ENCODE data around the gene ENOX2. TPM values are rescaled to one million over a fixed set of nuclear protein-coding genes. Genes with fewer than 3 reads are reported as not detected.
"Not testable (repeated sequence)": the region's sequence is repeated elsewhere in the genome, so short reads cannot be mapped to it uniquely, and the experiment has no call there.

ENOX2 gene
- polyA plus RNA-seq, 1 donor from 2014 or later, result 48.7 TPM

- no peaks in the 10 kb centered on the region for H3K79me2 ChIP-seq (replicated peaks; ENCODE audit: insufficient read depth, low read length)
- no peak overlapping the region for H3K27ac ChIP-seq (ENCODE audit: low read length)
- H3K9ac ChIP-seq (ENCODE audit: low read length), result no peak overlapping the region
- H3K36me3 ChIP-seq (ENCODE audit: insufficient read depth, low read length), result no peaks in the 10 kb centered on the region
- H3K9me3 ChIP-seq (ENCODE audit: low read length), result no peaks in the 10 kb centered on the region
- H3F3A ChIP-seq (ENCODE audit: insufficient read depth, low read length, poor library complexity, severe bottlenecking), result no peaks in the 10 kb centered on the region
- no peak for TF ChIP-seq TAF1 (IDR thresholded peaks at IDR 0.05; ENCODE audit: low read depth)
- TF ChIP-seq MXI1 (conservative IDR thresholded peaks at IDR 0.05; ENCODE audit: poor library complexity, severe bottlenecking), result no peak
- TF ChIP-seq REST (IDR thresholded peaks at IDR 0.05; ENCODE audit: borderline replicate concordance), result no peak
- no peak for TF ChIP-seq RAD21 (conservative IDR thresholded peaks at IDR 0.05)
- no peak for TF ChIP-seq SMC3 (conservative IDR thresholded peaks at IDR 0.05; ENCODE audit: poor library complexity)
- TF ChIP-seq EZH2 (IDR thresholded peaks at IDR 0.05; ENCODE audit: borderline replicate concordance, insufficient read depth, low read length, poor library complexity, severe bottlenecking), result no peak
- TF ChIP-seq POLR2AphosphoS5 (IDR thresholded peaks at IDR 0.05), result no peak
- no peak for TF ChIP-seq EP300 (conservative IDR thresholded peaks at IDR 0.05; ENCODE audit: poor library complexity, severe bottlenecking)
- TF ChIP-seq CTCF (IDR thresholded peaks at IDR 0.05; ENCODE audit: poor library complexity, severe bottlenecking), result no peak
- H3K27me3 ChIP-seq (ENCODE audit: insufficient read depth, low read depth, low read length), result no peaks in the 10 kb centered on the region
- no peak overlapping the region for H3K4me3 ChIP-seq (ENCODE audit: low read length)
- H4K20me1 ChIP-seq (ENCODE audit: insufficient read depth), result no peaks in the 10 kb centered on the region
- H2AFZ ChIP-seq (ENCODE audit: low read depth, low read length), result no peak overlapping the region
- no peak overlapping the region for H3K4me2 ChIP-seq (ENCODE audit: low read length)
- no peaks in the 10 kb centered on the region for H3K9me2 ChIP-seq (ENCODE audit: insufficient read depth, low read length)
These were observed 77.5 kb downstream of the ENOX2 start for GRCh38 chrX:130825525-130825924.

GRCh38 chrX:130819367-130819766, 83.6 kb downstream of the ENOX2 start:
- not testable (repeated sequence) for H3K79me2 ChIP-seq (replicated peaks; ENCODE audit: insufficient read depth, low read length); H3K9ac ChIP-seq (ENCODE audit: low read length); H3K27me3 ChIP-seq (ENCODE audit: insufficient read depth, low read depth, low read length); H2AFZ ChIP-seq (ENCODE audit: low read depth, low read length); H3K9me2 ChIP-seq (ENCODE audit: insufficient read depth, low read length); H3K4me3 ChIP-seq (ENCODE audit: low read length); H3K27ac ChIP-seq (ENCODE audit: low read length); H3K9me3 ChIP-seq (ENCODE audit: low read length); H3K36me3 ChIP-seq (ENCODE audit: insufficient read depth, low read length); H3K4me2 ChIP-seq (ENCODE audit: low read length); H3F3A ChIP-seq (ENCODE audit: insufficient read depth, low read length, poor library complexity, severe bottlenecking); H4K20me1 ChIP-seq (ENCODE audit: insufficient read depth)

- not testable (repeated sequence) for H4K20me1 ChIP-seq (ENCODE audit: insufficient read depth); H2AFZ ChIP-seq (ENCODE audit: low read depth, low read length); H3K4me2 ChIP-seq (ENCODE audit: low read length); H3K79me2 ChIP-seq (replicated peaks; ENCODE audit: insufficient read depth, low read length); H3K27me3 ChIP-seq (ENCODE audit: insufficient read depth, low read depth, low read length); H3K9me3 ChIP-seq (ENCODE audit: low read length); H3K36me3 ChIP-seq (ENCODE audit: insufficient read depth, low read length); H3K4me3 ChIP-seq (ENCODE audit: low read length); H3K27ac ChIP-seq (ENCODE audit: low read length); H3F3A ChIP-seq (ENCODE audit: insufficient read depth, low read length, poor library complexity, severe bottlenecking); H3K9me2 ChIP-seq (ENCODE audit: insufficient read depth, low read length); H3K9ac ChIP-seq (ENCODE audit: low read length)
These were observed 89.1 kb downstream of the ENOX2 start for GRCh38 chrX:130813932-130814331.

All from neural cell (in vitro differentiated cells).